ENCODE results near the gene RPS6KA2. TPM values are rescaled to one million over a fixed set of nuclear protein-coding genes. Genes with fewer than 3 reads are reported as not detected.

RPS6KA2 gene
- total RNA-seq, 4 donors from 2014 or later: 11.8 to 66.0 (median 19.2) TPM

- no peak overlapping the region for H3K4me3 ChIP-seq
- intact Hi-C loops (cut with DNase I): no loop called here
- 30 to 40% methylated on average over 8 of the region's 8 CpGs for WGBS, 2 donors
- TF ChIP-seq CTCF (IDR thresholded peaks at IDR 0.05): no peak
- no peak for TF ChIP-seq POLR2A (IDR thresholded peaks at IDR 0.05)
- DNase-seq: no peak
- no peaks in the 10 kb centered on the region for H3K9me3 ChIP-seq
- peaks cover 0 to 6% (median 0%) of the 10 kb centered on the region in 3 donors for H3K36me3 ChIP-seq
- no peaks in the 10 kb centered on the region for H3K27me3 ChIP-seq
- no peak overlapping the region for H3K27ac ChIP-seq
- H3K4me1 ChIP-seq: peaks cover 4 to 30% (median 14%) of the 10 kb centered on the region in 3 donors
Measured at GRCh38 chr6:166567107-166567506, 59.9 kb downstream of the RPS6KA2 start.

GRCh38 chr6:166566026-166567011, 60.7 kb downstream of the RPS6KA2 start:
- Histone ChIP-seq H3K4me1 (peaks cover 4 to 36% (median 14%) of the 10 kb centered on the region in 3 donors), H3K9me3 (no peaks in the 10 kb centered on the region), H3K27me3 (no peaks in the 10 kb centered on the region), H3K27ac (no peak overlapping the region), H3K36me3 (peaks cover 0 to 6% (median 0%) of the 10 kb centered on the region in 3 donors), H3K4me3 (no peak overlapping the region)
- 85 to 90% methylated on average over 6 to 8 of the region's 12 CpGs for WGBS, 2 donors
- TF ChIP-seq POLR2A (IDR thresholded peaks at IDR 0.05) (no peak), CTCF (IDR thresholded peaks at IDR 0.05) (no peak)
- intact Hi-C loops (cut with DNase I): no loop called here
- DNase-seq: no peak

GRCh38 chr6:166565084-166565967, 61.7 kb downstream of the RPS6KA2 start:
- H3K9me3 ChIP-seq: no peaks in the 10 kb centered on the region
- H3K4me3 ChIP-seq: no peak overlapping the region
- H3K27ac ChIP-seq: no peak overlapping the region
- DNase-seq: no peak
- intact Hi-C loops (cut with DNase I): no loop called here
- WGBS, 2 donors: 78 to 88% methylated on average over 17 to 18 of the region's 24 CpGs
- H3K27me3 ChIP-seq: no peaks in the 10 kb centered on the region
- H3K4me1 ChIP-seq: peaks cover 4 to 38% (median 14%) of the 10 kb centered on the region in 3 donors
- peaks cover 0 to 6% (median 0%) of the 10 kb centered on the region in 3 donors for H3K36me3 ChIP-seq
- TF ChIP-seq POLR2A (IDR thresholded peaks at IDR 0.05) (no peak), CTCF (IDR thresholded peaks at IDR 0.05) (no peak)

GRCh38 chr6:166563805-166564204, 63.2 kb downstream of the RPS6KA2 start:
- intact Hi-C loops (cut with DNase I): no loop called here
- WGBS, 2 donors: 86 to 88% methylated on average over 9 of the region's 9 CpGs
- TF ChIP-seq POLR2A (IDR thresholded peaks at IDR 0.05) (no peak), CTCF (IDR thresholded peaks at IDR 0.05) (no peak)
- Histone ChIP-seq H3K4me1 (peaks cover 4 to 45% (median 14%) of the 10 kb centered on the region in 3 donors), H3K9me3 (no peaks in the 10 kb centered on the region), H3K4me3 (no peak overlapping the region), H3K27ac (no peak overlapping the region), H3K36me3 (peaks cover 0 to 6% (median 0%) of the 10 kb centered on the region in 3 donors), H3K27me3 (no peaks in the 10 kb centered on the region)
- DNase-seq: no peak
